ENCODE measurements around the gene DLGAP1.

The DLGAP1 gene

DNA sequence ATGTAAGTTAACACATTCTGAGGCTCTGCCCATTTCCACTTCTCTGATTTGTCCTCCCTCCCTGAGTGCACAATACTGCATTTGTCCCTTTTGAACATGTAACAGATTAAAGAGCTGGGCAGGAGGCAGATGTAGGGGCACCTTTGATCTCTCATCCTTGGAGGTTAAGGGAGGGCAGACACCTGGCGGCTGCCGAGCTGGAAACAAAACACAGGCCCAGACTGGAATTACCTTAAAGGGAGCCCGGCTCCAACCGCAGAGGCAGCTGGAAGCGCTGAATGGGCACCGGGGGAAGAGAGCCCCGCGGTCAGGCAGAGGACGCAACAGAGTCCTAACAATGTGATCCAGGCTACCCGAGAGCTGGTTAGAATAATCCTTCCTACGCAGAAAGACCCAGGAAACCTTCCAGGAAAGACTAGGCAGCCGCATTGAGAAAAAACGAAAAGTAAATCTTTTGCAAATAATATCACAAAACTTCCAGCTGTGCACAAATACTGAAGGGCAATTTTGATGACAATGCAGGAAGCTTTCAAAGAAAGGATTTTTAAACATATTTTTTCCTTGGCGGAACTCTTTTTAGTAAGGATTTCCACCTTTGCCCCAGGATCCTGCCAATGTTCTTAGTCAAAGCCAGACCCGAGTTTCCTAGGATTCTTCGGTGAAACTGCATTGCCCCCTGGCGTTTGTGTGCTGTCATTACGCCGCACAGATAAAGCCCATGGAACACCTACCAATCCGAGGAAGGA is 789.2 kb downstream of the DLGAP1 start:
- Mint-ChIP-seq H3K27ac (no peak overlapping the region), H3K4me3 (peak overlapping the region; percentile 49), H3K36me3 (no peaks in the 10 kb centered on the region), H3K4me1 (peaks cover 24% of the 10 kb centered on the region), H3K9me3 (no peaks in the 10 kb centered on the region), H3K27me3 (no peaks in the 10 kb centered on the region)

DNA sequence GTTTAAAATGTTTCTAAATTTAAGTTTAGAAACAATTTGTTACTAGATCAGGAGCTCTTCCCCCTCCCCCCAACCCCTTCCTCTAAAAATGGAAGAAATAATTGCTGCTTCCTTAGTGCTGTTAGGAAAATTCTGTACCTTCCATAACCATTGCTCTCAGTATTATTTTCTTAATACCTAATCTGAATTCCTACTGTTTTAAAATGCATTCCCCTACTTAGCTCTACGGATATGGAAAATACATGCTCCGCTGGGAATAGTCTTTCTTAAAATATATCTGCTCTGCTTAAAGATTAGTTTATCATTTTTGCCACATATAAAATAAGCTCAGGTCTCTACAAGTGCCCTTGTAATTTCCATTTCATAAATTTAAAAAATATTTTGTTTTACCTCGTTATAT is 789.9 kb downstream of the DLGAP1 start:
- Mint-ChIP-seq H3K4me3 (no peak overlapping the region), H3K27me3 (no peaks in the 10 kb centered on the region), H3K4me1 (peaks cover 29% of the 10 kb centered on the region), H3K27ac (no peak overlapping the region), H3K36me3 (no peaks in the 10 kb centered on the region), H3K9me3 (no peaks in the 10 kb centered on the region)

DNA sequence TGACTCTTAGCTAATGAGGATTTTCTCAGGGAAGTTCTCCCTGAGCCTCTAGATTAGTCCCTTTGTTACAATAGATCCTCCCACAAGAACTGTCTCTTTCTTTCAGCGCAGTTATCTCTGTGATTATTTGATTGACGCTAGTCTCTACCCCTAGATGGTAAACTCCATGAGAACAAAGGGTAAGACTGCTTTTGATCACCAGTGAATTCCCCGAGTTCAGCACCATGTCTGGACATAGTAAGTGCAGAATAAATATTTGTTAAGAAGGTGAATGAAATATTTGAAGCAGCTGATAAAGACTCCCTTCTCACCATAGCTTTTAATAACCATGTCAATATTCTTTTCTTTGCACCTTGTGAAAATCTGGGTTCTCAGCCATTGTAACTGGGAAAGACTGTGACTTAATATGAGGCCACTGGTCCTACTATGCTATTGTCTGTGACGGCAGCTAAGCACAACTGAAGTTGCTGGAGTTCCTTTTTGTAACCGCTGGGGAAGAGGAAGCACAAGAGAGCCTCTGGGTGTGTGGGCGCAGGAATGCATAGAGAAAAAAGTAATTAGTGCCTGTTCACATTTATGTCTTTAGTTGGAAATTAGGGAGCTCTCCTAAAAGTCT is 790.4 kb downstream of the DLGAP1 start:
- Mint-ChIP-seq H3K4me1 (peaks cover 29% of the 10 kb centered on the region), H3K4me3 (no peak overlapping the region), H3K27ac (no peak overlapping the region), H3K9me3 (no peaks in the 10 kb centered on the region), H3K36me3 (no peaks in the 10 kb centered on the region), H3K27me3 (no peaks in the 10 kb centered on the region)

DNA sequence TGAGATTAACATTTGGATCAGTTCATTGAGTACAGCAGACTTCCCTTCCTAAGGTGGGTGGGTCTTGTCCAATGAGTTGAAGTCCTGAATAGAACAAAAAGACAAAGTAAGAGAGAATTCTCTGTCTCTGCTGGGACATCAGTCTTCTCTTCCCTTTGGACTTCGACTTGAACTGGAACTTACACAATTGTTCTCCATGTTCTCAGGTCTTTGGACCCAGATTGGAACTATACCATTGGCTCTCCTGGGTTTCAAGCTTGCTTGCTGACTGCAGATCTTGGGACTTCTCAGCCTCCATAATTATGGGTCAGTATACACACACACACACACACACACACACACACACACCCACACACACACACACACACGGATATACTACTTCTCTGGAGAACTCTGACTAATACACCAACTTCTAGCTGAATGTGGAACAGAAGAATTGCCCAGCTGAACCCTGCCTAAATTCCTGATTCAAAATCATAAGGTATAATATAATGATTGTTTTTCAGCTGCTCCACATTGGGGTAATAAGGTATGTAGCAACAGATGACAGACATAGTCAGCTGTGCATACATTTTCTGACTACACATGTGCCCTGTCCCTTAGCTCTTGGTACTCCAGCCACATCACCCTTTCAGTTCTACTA is 791.1 kb downstream of the DLGAP1 start:
- Mint-ChIP-seq H3K9me3 (no peaks in the 10 kb centered on the region), H3K4me3 (no peak overlapping the region), H3K36me3 (no peaks in the 10 kb centered on the region), H3K27ac (no peak overlapping the region), H3K27me3 (no peaks in the 10 kb centered on the region), H3K4me1 (peaks cover 29% of the 10 kb centered on the region)

DNA sequence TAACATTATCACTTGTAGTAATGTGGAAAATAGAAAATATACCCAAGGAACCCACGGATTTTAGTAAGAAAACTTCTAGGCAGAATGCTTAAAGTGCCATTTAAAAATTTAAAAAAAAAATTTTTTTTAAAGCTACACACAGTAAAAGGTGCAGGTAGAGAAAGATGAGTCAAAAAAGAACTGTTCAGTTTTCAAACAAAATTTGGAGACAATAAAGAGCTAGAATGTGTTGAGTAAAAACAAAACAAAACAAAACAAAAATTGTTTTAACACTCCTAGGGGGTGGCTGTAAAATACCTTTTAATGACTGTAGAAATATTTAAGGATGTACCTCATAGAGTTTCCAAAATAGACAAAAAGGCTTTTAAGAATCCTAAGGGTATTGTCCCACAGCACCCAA is 793.1 kb downstream of the DLGAP1 start:
- Mint-ChIP-seq H3K27me3 (no peaks in the 10 kb centered on the region), H3K27ac (no peak overlapping the region), H3K4me3 (no peak overlapping the region), H3K9me3 (no peaks in the 10 kb centered on the region), H3K36me3 (no peaks in the 10 kb centered on the region), H3K4me1 (peaks cover 29% of the 10 kb centered on the region)

DNA sequence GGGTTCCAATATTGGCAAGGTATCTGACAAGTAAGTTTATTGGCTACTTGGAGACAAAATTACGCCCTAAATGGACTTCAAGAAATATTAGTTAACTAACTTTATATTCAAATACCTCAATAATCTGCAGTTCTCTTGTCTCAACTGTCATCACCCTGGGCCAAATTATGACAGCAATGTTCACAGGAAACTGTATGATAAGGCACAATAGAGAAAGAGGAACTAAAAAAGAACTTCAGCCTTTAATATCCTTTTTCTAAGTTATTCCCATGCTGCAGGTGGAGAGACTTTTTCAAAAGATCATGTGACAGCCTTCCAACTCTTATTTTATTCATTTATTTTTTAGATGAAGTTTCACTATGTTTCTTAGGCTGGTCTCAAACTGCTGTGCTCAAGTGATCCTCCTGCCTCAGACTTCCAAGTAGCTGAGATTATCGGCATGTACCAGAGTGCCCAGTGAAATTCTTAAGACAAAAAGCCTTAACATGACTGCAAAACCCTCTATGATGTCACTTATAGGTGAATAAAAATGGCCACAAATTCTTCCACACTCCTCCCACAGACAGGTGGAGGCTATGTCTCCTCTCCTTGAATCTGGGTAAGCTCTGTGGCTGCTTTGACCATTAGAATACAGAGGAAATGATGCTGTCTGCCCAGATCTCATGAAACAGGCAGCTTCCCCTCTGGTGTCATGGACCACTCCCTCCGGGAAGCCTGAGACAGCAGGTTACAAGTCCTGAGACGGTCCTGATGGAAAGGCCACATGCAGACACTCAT is 794.2 kb downstream of the DLGAP1 start:
- no peak overlapping the region for H3K4me3 Mint-ChIP-seq
- H3K27me3 Mint-ChIP-seq = no peaks in the 10 kb centered on the region
- no peaks in the 10 kb centered on the region for H3K9me3 Mint-ChIP-seq
- no peaks in the 10 kb centered on the region for H3K36me3 Mint-ChIP-seq
- H3K4me1 Mint-ChIP-seq = peaks cover 25% of the 10 kb centered on the region
- no peak overlapping the region for H3K27ac Mint-ChIP-seq

DNA sequence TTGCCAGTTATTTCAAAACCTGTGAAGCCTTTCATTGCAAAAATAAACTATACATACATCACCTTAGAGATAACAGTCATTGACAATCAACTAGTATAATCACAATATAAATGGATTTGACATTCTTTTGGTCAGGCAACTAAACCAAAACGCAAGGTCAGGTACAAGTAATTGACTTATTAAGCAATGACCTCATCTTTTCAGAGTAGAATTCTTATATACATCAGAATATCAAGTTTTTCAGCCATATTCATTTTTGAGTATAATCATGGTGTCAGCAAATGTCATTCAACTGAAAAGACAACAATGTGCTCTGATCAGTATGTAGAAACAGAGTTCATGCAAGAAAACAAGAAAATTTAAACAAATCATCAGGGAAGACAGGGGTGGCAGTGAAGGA is 796.6 kb downstream of the DLGAP1 start:
- Mint-ChIP-seq H3K36me3 (no peaks in the 10 kb centered on the region), H3K9me3 (no peaks in the 10 kb centered on the region), H3K4me3 (no peak overlapping the region), H3K27ac (no peak overlapping the region), H3K27me3 (no peaks in the 10 kb centered on the region), H3K4me1 (peaks cover 21% of the 10 kb centered on the region)

DNA sequence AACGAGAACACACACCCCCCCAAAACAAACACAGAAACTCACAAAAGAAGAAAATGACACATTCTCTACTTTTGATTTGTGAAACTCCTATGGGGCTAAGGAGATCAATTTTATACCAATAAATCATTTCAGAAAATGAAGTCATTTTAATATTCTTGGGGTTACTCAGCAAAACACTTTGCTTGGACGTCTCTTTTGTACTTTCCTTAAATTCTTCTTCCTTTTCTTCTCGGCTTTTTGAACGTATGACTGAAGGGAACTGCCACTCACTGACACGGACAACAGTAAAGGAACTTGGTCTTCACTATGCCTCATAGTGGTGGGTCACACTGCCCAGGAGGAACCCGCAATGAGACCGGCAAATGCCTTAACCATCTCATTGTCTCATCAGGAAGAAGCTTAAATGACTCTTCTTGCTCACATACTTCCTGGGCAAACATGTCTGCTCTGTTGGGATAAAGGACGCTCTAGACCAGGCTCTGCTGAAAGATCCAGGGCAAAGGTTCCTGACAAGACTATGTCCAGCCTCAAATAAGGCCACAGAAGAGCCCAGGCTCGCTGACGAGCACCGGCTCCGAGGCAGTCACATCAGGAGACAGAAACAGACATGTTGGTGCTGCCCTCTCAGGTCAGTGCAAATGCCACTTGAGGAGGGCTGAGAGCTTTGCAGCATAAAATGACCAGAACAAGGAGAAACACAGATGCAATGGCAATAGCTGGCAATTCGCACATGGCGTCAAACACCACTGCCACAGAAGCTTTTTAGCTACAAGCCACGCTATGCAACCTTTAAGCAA is 799.7 kb downstream of the DLGAP1 start:
- H3K27ac Mint-ChIP-seq = peak overlapping the region; percentile 60
- no peaks in the 10 kb centered on the region for H3K9me3 Mint-ChIP-seq
- no peak overlapping the region for H3K4me3 Mint-ChIP-seq
- no peaks in the 10 kb centered on the region for H3K36me3 Mint-ChIP-seq
- peaks cover 23% of the 10 kb centered on the region for H3K4me1 Mint-ChIP-seq
- H3K27me3 Mint-ChIP-seq = no peaks in the 10 kb centered on the region

DNA sequence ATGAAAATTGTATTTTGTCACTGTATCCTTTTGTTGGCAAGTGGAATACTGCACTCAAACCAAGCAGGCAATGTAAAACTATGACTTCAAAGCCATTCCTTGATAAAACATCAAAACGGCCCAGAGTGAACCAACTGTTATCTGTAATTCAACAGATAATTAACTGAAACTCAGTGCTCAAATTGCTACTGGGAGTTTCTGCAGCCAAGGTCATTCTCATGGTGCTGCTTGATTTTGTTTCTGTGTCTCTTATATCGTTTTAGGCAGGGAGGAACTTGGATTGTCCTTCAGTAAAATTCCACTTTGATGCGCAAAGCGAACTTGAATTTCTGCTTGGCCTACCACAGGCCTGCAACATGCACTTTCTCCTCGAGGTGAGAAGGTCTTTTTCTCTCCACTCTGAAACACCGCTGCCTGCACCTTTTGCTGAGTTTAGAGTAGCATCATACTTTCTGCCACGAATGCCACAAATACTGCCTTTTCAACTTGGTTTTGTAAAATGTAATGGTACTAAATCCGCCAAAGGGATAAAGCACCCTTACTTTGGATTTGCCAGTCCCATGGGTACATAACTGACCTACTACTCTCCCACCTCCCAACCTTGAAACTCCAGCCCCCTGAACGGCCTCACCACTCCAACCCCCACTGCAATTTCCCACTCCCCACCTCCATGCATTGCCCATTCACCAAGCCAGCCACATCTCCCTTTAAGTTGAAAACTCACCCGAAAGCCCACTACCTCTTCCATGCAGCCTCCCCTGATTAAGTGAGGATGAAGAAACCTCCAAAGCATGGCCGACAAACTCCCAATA is 800.5 kb downstream of the DLGAP1 start:
- Mint-ChIP-seq H3K4me1 (peaks cover 23% of the 10 kb centered on the region), H3K4me3 (peak overlapping the region; percentile 4), H3K27ac (peak overlapping the region; percentile 36), H3K9me3 (no peaks in the 10 kb centered on the region), H3K36me3 (no peaks in the 10 kb centered on the region), H3K27me3 (no peaks in the 10 kb centered on the region)

DNA sequence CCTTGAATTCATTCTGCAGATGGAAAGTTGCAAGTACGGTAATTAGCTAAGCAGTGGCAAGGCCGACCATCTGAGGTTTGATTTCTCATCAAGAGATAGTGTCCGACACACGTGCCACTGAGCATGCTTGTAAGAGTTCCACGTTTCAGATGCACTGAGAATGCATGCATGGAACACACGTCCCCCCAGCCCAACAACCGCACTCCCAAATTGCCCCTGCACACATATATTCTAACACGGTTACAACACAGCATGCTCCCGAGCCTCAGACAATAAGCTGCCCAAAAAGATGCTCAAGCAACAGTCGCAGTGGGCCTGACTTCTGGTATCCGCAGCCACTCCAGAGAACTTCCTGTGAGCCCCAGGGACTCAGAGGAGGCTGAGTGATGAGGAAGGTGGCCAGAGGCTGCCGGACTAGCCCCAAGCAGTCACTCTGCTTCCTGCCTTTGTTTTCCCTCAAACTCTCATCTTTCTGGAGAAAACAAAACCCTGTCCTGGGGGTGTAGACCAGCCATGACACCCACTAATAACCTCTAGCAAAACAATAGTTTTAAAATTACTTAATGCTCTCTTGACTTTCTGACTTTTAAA is 801.2 kb downstream of the DLGAP1 start:
- H3K27ac Mint-ChIP-seq = no peak overlapping the region
- H3K9me3 Mint-ChIP-seq = no peaks in the 10 kb centered on the region
- peak overlapping the region; percentile 4 for H3K4me3 Mint-ChIP-seq
- peaks cover 26% of the 10 kb centered on the region for H3K4me1 Mint-ChIP-seq
- no peaks in the 10 kb centered on the region for H3K36me3 Mint-ChIP-seq
- no peaks in the 10 kb centered on the region for H3K27me3 Mint-ChIP-seq

DNA sequence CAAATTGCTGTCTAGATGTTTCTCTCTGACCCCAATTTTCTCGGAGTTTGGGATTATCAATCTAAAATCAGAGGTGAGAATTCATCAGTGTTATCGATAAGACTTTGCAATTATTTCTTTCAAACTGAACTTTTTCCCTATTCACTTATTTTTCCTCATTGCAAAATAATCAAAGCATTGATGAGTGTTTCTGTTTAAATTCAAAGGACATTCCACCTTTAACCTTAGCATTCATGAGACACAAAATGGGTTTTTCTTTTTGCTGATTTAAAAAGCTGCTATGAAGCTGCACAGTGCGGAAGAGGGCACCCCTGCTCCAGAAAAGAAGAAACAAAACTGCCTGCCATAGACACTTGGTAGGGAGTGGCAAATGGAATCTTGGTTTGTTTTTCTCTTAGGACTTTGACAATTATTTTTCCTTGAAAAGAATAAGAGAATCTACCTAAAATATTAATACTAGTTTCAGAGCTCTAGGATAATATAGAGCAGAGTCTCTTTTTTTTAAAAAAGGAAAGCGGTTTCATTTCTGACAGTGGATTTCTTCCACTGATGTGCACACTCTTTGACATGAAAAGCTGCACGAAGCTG is 801.8 kb downstream of the DLGAP1 start:
- H3K4me3 Mint-ChIP-seq = peak overlapping the region; percentile 50
- no peaks in the 10 kb centered on the region for H3K36me3 Mint-ChIP-seq
- H3K27me3 Mint-ChIP-seq = no peaks in the 10 kb centered on the region
- H3K4me1 Mint-ChIP-seq = peaks cover 32% of the 10 kb centered on the region
- H3K27ac Mint-ChIP-seq = peak overlapping the region; percentile 97
- H3K9me3 Mint-ChIP-seq = no peaks in the 10 kb centered on the region

DNA sequence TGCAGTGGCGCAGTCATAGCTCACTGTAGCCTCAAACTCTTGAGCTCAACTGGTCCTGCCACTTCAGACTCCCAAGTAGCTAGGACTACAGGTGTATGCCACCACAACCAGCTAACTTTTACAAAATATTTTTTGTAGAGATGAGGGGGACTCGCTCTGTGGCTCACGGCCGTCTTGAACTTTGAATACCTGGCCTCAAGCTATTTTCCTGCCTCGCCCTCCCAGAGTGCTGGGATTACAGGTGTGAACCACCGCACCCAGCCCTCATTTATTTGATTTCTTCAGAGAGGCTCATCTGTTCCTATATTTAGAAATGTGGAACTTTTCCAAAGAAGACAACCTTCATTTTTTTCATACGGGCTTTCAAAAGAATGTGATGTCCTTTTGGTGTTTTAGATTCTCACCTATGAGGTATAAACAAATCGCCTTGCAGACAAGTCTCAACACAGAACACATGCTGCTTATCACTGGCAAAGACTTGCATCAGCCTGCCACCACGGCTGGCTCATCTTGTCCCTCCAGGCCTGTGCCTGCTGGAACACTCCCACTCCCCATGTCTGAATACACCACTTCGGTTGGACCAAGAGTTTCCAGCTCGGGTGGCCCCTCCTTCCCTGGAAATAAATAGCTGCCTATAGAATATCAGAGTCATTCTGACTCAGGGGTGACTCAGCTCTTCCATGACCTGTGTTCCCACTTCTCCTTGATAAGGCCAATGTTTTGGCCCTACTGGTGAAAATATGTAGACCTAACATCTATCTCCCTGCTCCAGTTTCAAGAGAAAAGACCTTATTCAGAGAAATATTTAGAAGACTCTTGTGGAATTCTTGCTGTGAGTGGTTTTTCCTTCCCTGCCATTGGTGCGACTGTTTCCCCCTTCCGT is 802.5 kb downstream of the DLGAP1 start:
- H3K4me1 Mint-ChIP-seq = peaks cover 32% of the 10 kb centered on the region
- no peaks in the 10 kb centered on the region for H3K36me3 Mint-ChIP-seq
- no peaks in the 10 kb centered on the region for H3K27me3 Mint-ChIP-seq
- no peaks in the 10 kb centered on the region for H3K9me3 Mint-ChIP-seq
- peak overlapping the region; percentile 97 for H3K27ac Mint-ChIP-seq
- H3K4me3 Mint-ChIP-seq = peak overlapping the region; percentile 50

DNA sequence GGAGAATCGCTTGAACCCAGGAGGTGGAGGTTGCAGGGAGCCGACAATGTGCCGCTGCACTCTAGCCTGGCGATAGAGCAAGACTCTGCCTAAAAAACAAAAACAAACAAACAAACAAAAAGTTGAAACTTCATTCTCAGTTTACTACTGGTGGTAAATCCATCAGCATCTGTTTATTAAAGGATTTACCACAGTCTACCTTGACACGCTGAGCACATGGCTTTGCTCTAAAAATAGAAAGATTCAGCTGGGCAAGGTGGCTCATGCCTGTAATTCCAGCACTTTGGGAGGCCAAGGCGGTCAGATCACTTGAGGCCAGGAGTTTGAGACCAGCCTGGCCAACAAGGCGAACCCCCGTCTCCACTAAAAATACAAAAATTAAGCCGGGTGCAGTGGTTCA is 803.8 kb downstream of the DLGAP1 start:
- H3K4me1 Mint-ChIP-seq = peaks cover 32% of the 10 kb centered on the region
- no peak overlapping the region for H3K4me3 Mint-ChIP-seq
- no peaks in the 10 kb centered on the region for H3K9me3 Mint-ChIP-seq
- H3K27ac Mint-ChIP-seq = no peak overlapping the region
- no peaks in the 10 kb centered on the region for H3K36me3 Mint-ChIP-seq
- no peaks in the 10 kb centered on the region for H3K27me3 Mint-ChIP-seq

Measured in activated naive CD4-positive, alpha-beta T cell treated with anti-CD3 and anti-CD28 coated beads, Interleukin-2, amount 50 U/mL, for 24 hours (primary cell).